Caco-2 (cell line): ENCODE data around the gene NELFCD. TPM values are rescaled to one million over a fixed set of nuclear protein-coding genes. Genes with fewer than 3 reads are reported as not detected.

Experiments
- BruUV-seq: library from RNA; stranded (reverse); fragments of 400-500 nt; replicated peaks from 2 replicates; lab custom pipeline; 2021; lab: Mats Ljungman, UMichigan
- CTCF ChIA-PET: fragments of 300-600 bp; sonication (Branson Sonifier 250); formaldehyde crosslinking; loops from one replicate; lab custom pipeline; 2022; ENCODE audit warnings: antibody characterized with exemption; lab: Charles Lee
- POLR2A ChIA-PET: fragments of 300-600 bp; sonication (Branson Sonifier 250); formaldehyde crosslinking; loops from one replicate; lab custom pipeline; 2022; ENCODE audit warnings: antibody characterized with exemption; lab: Charles Lee
- DNase-seq, 2 experiments: peaks; one replicate each; pipeline versions ENCODE4 v3.0.0 to v3.0.0-alpha.2; 2020 to 2022
- H3K27me3 ChIP-seq: replicated peaks from 2 replicates; pipeline ENCODE4 v1.6.0; 2011; ENCODE audit warnings: low read length; ENCODE audit not compliant: control insufficient read depth, insufficient read depth
- H3K36me3 ChIP-seq: 2 replicates; pipeline ENCODE4 v1.5.1; 2011; ENCODE audit warnings: low read length; ENCODE audit not compliant: control insufficient read depth, insufficient read depth
- H3K4me1 ChIP-seq: fragments of 250-450 bp; sonication (Bioruptor Pico); 2 replicates; pipeline ENCODE4 v1.5.1; 2020; ENCODE audit warnings: mild to moderate bottlenecking
- H3K4me3 ChIP-seq: 2 replicates; pipeline ENCODE4 v1.5.1; 2011; ENCODE audit warnings: low read depth, mild to moderate bottlenecking, control low read depth, low read length
- H3K9me3 ChIP-seq: fragments of 250-450 bp; sonication (Bioruptor Pico); 2 replicates; pipeline ENCODE4 v1.5.1; 2020; ENCODE audit warnings: mild to moderate bottlenecking, moderate library complexity
- H3K27ac Mint-ChIP-seq: one replicate; pipeline ENCODE4 v1.8.0; 2022; ENCODE audit warnings: mixed read lengths; ENCODE audit not compliant: unreplicated experiment
- H3K27me3 Mint-ChIP-seq: one replicate; pipeline ENCODE4 v1.8.0; 2022; ENCODE audit warnings: mixed read lengths; ENCODE audit not compliant: insufficient read depth, unreplicated experiment
- H3K36me3 Mint-ChIP-seq: one replicate; pipeline ENCODE4 v1.8.0; 2022; ENCODE audit warnings: mild to moderate bottlenecking, mixed read lengths; ENCODE audit not compliant: insufficient read depth, unreplicated experiment
- H3K4me1 Mint-ChIP-seq: one replicate; pipeline ENCODE4 v1.8.0; 2022; ENCODE audit warnings: low read depth, mixed read lengths; ENCODE audit not compliant: unreplicated experiment
- H3K4me3 Mint-ChIP-seq: one replicate; pipeline ENCODE4 v1.8.0; 2022; ENCODE audit warnings: mild to moderate bottlenecking, moderate library complexity, mixed read lengths; ENCODE audit not compliant: unreplicated experiment
- H3K9me3 Mint-ChIP-seq: one replicate; pipeline ENCODE4 v1.8.0; 2022; ENCODE audit warnings: mixed read lengths; ENCODE audit not compliant: unreplicated experiment
- CTCF ChIP-seq, 2 experiments: fragments of 200-600 bp in 1 of 2; IDR thresholded peaks; 1 replicate in 1 of 2; 2 replicates in 1 of 2; pipeline versions ENCODE4 v1.5.1 to v1.8.0; 2011 to 2022; ENCODE audit warnings: antibody characterized with exemption in 1 of 2, control low read depth in 1 of 2, inconsistent platforms in 1 of 2, low read depth in 1 of 2, low read length in 1 of 2, mild to moderate bottlenecking in 1 of 2, moderate library complexity in 1 of 2; ENCODE audit not compliant: insufficient read depth in 1 of 2, severe bottlenecking in 1 of 2, unreplicated experiment in 1 of 2
- intact Hi-C: fragments of 100-400 bp; cut with micrococcal nuclease; formaldehyde crosslinking; loops from one replicate; pipeline ENCODE4 v1.10.0; 2022; ENCODE audit not compliant: unreplicated experiment
- total RNA-seq: library from RNA; stranded (reverse); gene quantifications from 2 replicates; pipeline ENCODE4 v1.2.3, GENCODE V29; 2022

The NELFCD gene
- total RNA-seq, 1 experiment from 2014 or later = 230 TPM

GRCh38 chr20:58990651-58991445 is 9.8 kb downstream of the NELFCD start:
- Histone ChIP-seq H3K4me1 (peaks cover 6% of the 10 kb centered on the region), H3K27me3 (no peaks in the 10 kb centered on the region), H3K36me3 (peaks cover 31% of the 10 kb centered on the region), H3K9me3 (no peaks in the 10 kb centered on the region), H3K4me3 (no peak overlapping the region)
- H3K9me3 Mint-ChIP-seq = no peaks in the 10 kb centered on the region
- intact Hi-C loops = no loop called here
- DNase-seq = peak in 1 of 2 experiments; percentile 26
- H3K36me3 Mint-ChIP-seq = peaks cover 100% of the 10 kb centered on the region
- H3K27ac Mint-ChIP-seq = no peak overlapping the region
- no peak for TF ChIP-seq CTCF (IDR thresholded peaks at IDR 0.05; ENCODE audit: insufficient read depth in 1 of 2, low read depth in 1 of 2, low read length in 1 of 2, severe bottlenecking in 1 of 2, unreplicated experiment in 1 of 2)
- H3K4me3 Mint-ChIP-seq = no peak overlapping the region
- TSS peak; percentile 1 for BruUV-seq
- ChIA-PET POLR2A (interaction anchor here (0.6 to 2.6 kb wide), 5 partner anchors 9 to 72 kb away, joined by 3 to 17 read pairs (median 5); partner anchors contain the start of genes ATP5F1E and NELFCD), CTCF (interaction anchor here (1.1 kb wide), 1 partner anchor 10 kb away, joined by 3 read pairs; the partner anchor contains the start of gene NELFCD)
- no peaks in the 10 kb centered on the region for H3K27me3 Mint-ChIP-seq
- peaks cover 8% of the 10 kb centered on the region for H3K4me1 Mint-ChIP-seq

GRCh38 chr20:58991715-58992114 is 10.7 kb downstream of the NELFCD start:
- Mint-ChIP-seq H3K4me3 (no peak overlapping the region), H3K9me3 (no peaks in the 10 kb centered on the region), H3K27ac (no peak overlapping the region), H3K27me3 (no peaks in the 10 kb centered on the region), H3K4me1 (peaks cover 17% of the 10 kb centered on the region), H3K36me3 (peaks cover 100% of the 10 kb centered on the region)
- CTCF ChIA-PET = interaction anchor here (0.7 kb wide), 1 partner anchor 40 kb away, joined by 3 read pairs; the partner anchor contains the start of gene ATP5F1E
- Histone ChIP-seq H3K4me3 (no peak overlapping the region), H3K36me3 (peaks cover 35% of the 10 kb centered on the region), H3K4me1 (peaks cover 15% of the 10 kb centered on the region), H3K9me3 (no peaks in the 10 kb centered on the region), H3K27me3 (no peaks in the 10 kb centered on the region)
- no peak for TF ChIP-seq CTCF (IDR thresholded peaks at IDR 0.05; ENCODE audit: insufficient read depth in 1 of 2, low read depth in 1 of 2, low read length in 1 of 2, severe bottlenecking in 1 of 2, unreplicated experiment in 1 of 2)
- intact Hi-C loops = no loop called here
- no TSS peak for BruUV-seq
- POLR2A ChIA-PET = interaction anchor here (1.6 to 2.6 kb wide), 2 partner anchors 10 to 41 kb away, joined by 4 to 17 read pairs; partner anchors contain the start of gene ATP5F1E
- DNase-seq = peak in 1 of 2 experiments; percentile 33

GRCh38 chr20:58992911-58993310 is 11.9 kb downstream of the NELFCD start:
- H3K27me3 Mint-ChIP-seq = no peaks in the 10 kb centered on the region
- ChIA-PET POLR2A (interaction anchor here (0.7 to 2.6 kb wide), 3 partner anchors 11 to 604 kb away, joined by 3 to 17 read pairs (median 4); partner anchors contain the start of gene ATP5F1E), CTCF (interaction anchor here (0.8 to 0.9 kb wide), 2 partner anchors 11 to 229 kb away, joined by 3 to 7 read pairs; partner anchors contain the start of gene NELFCD)
- BruUV-seq = no TSS peak
- H3K9me3 ChIP-seq = no peaks in the 10 kb centered on the region
- peak in 1 of 2 experiments; percentile 22 for DNase-seq
- intact Hi-C loops = no loop called here
- H3K36me3 Mint-ChIP-seq = peaks cover 100% of the 10 kb centered on the region
- TF ChIP-seq CTCF (IDR thresholded peaks at IDR 0.05; ENCODE audit: insufficient read depth in 1 of 2, low read depth in 1 of 2, low read length in 1 of 2, severe bottlenecking in 1 of 2, unreplicated experiment in 1 of 2) = no peak
- no peak overlapping the region for H3K4me3 ChIP-seq
- H3K36me3 ChIP-seq = peaks cover 33% of the 10 kb centered on the region
- no peaks in the 10 kb centered on the region for H3K27me3 ChIP-seq
- no peak overlapping the region for H3K27ac Mint-ChIP-seq
- H3K9me3 Mint-ChIP-seq = no peaks in the 10 kb centered on the region
- H3K4me1 ChIP-seq = peaks cover 15% of the 10 kb centered on the region
- no peak overlapping the region for H3K4me3 Mint-ChIP-seq
- H3K4me1 Mint-ChIP-seq = peaks cover 19% of the 10 kb centered on the region
